NB4 (cell line): ENCODE measurements around the gene STAC.

Experiments
- CTCF ChIP-seq: IDR thresholded peaks from one replicate; pipeline ENCODE4 v1.5.1; 2012; ENCODE audit warnings: low read depth, low read length
- MAX ChIP-seq: IDR thresholded peaks from 2 replicates; pipeline ENCODE4 v1.6.1; 2011; ENCODE audit warnings: low read depth, low read length
- POLR2A ChIP-seq: IDR thresholded peaks from 2 replicates; pipeline ENCODE4 v1.6.1; 2011; ENCODE audit warnings: mild to moderate bottlenecking; ENCODE audit not compliant: insufficient read length; ENCODE audit errors: extremely low read depth

- TF ChIP-seq CTCF (no peak), MAX (no peak), POLR2A (no peak)
Observed at GRCh38 chr3:36591959-36592358, 211.7 kb downstream of the STAC start.
